Subcutaneous adipose tissue (tissue), 4 donors: ENCODE measurements around the gene INTS11. TPM values are rescaled to one million over a fixed set of nuclear protein-coding genes. Genes with fewer than 3 reads are reported as not detected.

Experiments
- total RNA-seq, 4 donors: library from RNA; depleted of rRNA; stranded (reverse); fragments of >200 nt; gene quantifications; one replicate each; pipeline ENCODE4 v1.1.0, GENCODE V29; 2016
- TF ChIP-seq, protein P1 (sequence below): fragments of 450-650 bp; IDR thresholded peaks from one replicate; pipeline ENCODE4 v1.5.1; 2016; ENCODE audit warnings: low read depth, mild to moderate bottlenecking, control low read depth, antibody characterized with exemption, moderate library complexity

The INTS11 gene
- total RNA-seq, 4 donors from 2014 or later, result 50.5 to 122 (median 60.6) TPM

DNA sequence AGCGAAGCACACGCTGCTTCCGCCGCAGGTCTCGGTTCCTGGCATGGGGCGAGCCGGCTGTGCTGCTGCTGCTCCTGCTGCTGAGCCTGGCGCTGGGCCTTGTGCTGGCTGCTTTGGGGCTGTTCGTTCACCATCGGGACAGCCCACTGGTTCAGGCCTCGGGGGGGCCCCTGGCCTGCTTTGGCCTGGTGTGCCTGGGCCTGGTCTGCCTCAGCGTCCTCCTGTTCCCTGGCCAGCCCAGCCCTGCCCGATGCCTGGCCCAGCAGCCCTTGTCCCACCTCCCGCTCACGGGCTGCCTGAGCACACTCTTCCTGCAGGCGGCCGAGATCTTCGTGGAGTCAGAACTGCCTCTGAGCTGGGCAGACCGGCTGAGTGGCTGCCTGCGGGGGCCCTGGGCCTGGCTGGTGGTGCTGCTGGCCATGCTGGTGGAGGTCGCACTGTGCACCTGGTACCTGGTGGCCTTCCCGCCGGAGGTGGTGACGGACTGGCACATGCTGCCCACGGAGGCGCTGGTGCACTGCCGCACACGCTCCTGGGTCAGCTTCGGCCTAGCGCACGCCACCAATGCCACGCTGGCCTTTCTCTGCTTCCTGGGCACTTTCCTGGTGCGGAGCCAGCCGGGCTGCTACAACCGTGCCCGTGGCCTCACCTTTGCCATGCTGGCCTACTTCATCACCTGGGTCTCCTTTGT lies 9.2 kb upstream of the INTS11 start:
- TF ChIP-seq, protein P1, sequence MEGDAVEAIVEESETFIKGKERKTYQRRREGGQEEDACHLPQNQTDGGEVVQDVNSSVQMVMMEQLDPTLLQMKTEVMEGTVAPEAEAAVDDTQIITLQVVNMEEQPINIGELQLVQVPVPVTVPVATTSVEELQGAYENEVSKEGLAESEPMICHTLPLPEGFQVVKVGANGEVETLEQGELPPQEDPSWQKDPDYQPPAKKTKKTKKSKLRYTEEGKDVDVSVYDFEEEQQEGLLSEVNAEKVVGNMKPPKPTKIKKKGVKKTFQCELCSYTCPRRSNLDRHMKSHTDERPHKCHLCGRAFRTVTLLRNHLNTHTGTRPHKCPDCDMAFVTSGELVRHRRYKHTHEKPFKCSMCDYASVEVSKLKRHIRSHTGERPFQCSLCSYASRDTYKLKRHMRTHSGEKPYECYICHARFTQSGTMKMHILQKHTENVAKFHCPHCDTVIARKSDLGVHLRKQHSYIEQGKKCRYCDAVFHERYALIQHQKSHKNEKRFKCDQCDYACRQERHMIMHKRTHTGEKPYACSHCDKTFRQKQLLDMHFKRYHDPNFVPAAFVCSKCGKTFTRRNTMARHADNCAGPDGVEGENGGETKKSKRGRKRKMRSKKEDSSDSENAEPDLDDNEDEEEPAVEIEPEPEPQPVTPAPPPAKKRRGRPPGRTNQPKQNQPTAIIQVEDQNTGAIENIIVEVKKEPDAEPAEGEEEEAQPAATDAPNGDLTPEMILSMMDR, result no peak

DNA sequence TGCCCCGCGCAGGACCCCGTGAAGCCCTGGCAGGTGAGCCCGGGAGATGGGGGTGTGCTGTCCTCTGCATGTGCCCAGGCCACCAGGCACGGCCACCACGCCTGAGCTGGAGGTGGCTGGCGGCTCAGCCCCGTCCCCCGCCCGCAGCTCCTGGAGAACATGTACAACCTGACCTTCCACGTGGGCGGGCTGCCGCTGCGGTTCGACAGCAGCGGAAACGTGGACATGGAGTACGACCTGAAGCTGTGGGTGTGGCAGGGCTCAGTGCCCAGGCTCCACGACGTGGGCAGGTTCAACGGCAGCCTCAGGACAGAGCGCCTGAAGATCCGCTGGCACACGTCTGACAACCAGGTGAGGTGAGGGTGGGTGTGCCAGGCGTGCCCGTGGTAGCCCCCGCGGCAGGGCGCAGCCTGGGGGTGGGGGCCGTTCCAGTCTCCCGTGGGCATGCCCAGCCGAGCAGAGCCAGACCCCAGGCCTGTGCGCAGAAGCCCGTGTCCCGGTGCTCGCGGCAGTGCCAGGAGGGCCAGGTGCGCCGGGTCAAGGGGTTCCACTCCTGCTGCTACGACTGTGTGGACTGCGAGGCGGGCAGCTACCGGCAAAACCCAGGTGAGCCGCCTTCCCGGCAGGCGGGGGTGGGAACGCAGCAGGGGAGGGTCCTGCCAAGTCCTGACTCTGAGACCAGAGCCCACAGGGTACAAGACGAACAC lies 8.5 kb upstream of the INTS11 start:
- TF ChIP-seq, protein P1, result no peak

DNA sequence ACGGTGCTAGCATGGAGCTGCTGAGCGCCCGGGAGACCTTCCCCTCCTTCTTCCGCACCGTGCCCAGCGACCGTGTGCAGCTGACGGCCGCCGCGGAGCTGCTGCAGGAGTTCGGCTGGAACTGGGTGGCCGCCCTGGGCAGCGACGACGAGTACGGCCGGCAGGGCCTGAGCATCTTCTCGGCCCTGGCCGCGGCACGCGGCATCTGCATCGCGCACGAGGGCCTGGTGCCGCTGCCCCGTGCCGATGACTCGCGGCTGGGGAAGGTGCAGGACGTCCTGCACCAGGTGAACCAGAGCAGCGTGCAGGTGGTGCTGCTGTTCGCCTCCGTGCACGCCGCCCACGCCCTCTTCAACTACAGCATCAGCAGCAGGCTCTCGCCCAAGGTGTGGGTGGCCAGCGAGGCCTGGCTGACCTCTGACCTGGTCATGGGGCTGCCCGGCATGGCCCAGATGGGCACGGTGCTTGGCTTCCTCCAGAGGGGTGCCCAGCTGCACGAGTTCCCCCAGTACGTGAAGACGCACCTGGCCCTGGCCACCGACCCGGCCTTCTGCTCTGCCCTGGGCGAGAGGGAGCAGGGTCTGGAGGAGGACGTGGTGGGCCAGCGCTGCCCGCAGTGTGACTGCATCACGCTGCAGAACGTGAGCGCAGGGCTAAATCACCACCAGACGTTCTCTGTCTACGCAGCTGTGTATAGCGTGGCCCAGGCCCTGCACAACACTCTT lies 7.7 kb upstream of the INTS11 start:
- TF ChIP-seq, protein P1, result no peak

DNA sequence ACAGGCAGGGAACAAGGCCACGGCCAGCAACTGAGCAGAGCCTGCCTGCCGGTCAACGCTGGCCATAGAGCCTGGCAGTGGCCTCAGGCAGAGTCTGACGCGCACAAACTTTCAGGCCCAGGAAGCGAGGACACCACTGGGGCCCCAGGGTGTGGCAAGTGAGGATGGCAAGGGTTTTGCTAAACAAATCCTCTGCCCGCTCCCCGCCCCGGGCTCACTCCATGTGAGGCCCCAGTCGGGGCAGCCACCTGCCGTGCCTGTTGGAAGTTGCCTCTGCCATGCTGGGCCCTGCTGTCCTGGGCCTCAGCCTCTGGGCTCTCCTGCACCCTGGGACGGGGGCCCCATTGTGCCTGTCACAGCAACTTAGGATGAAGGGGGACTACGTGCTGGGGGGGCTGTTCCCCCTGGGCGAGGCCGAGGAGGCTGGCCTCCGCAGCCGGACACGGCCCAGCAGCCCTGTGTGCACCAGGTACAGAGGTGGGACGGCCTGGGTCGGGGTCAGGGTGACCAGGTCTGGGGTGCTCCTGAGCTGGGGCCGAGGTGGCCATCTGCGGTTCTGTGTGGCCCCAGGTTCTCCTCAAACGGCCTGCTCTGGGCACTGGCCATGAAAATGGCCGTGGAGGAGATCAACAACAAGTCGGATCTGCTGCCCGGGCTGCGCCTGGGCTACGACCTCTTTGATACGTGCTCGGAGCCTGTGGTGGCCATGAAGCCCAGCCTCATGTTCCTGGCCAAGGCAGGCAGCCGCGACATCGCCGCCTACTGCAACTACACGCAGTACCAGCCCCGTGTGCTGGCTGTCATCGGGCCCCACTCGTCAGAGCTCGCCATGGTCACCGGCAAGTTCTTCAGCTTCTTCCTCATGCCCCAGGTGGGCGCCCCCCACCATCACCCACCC lies 6.9 kb upstream of the INTS11 start, which contains the start of gene TAS1R3:
TSS of gene TAS1R3 (plus strand) at position 213 of the 898 bp plus-strand sequence. CDS start at position 279, 66 bp downstream.
- TF ChIP-seq, protein P1, result no peak

DNA sequence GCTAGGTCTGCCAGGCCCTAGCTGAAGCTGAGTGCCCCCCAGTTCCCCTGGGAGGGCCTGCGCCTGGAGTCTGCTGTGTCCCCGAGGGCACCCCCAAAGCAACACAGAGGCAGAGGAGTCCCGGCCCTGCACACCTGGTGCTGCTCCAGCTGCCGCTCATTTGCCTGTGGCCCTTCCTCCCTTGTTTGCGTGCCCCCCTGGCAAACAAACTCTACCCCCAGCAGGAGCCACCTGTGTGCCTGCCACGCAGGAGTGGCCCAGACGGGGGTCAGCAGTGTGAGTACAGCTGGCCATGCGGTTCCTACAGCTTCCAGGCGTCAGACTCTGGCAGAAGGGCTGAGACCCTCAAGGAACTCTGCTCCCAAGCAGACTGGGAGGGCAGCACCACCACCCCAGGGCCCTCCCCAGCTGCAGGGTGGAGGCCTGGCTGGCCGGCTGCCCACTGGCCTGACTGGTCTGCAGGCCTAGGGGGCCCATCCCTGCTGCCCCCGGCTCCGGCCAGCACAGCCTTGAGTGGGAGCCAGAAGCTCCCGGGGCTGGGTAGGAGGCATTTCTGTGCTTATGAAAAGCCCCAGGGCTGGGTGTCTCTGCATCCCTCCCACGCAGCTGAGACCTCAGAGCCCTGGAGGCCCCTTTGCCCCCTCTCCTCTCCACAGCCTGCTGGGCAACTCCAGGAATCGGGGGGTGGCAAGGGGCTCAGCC lies 6.1 kb upstream of the INTS11 start:
- TF ChIP-seq, protein P1, result no peak

DNA sequence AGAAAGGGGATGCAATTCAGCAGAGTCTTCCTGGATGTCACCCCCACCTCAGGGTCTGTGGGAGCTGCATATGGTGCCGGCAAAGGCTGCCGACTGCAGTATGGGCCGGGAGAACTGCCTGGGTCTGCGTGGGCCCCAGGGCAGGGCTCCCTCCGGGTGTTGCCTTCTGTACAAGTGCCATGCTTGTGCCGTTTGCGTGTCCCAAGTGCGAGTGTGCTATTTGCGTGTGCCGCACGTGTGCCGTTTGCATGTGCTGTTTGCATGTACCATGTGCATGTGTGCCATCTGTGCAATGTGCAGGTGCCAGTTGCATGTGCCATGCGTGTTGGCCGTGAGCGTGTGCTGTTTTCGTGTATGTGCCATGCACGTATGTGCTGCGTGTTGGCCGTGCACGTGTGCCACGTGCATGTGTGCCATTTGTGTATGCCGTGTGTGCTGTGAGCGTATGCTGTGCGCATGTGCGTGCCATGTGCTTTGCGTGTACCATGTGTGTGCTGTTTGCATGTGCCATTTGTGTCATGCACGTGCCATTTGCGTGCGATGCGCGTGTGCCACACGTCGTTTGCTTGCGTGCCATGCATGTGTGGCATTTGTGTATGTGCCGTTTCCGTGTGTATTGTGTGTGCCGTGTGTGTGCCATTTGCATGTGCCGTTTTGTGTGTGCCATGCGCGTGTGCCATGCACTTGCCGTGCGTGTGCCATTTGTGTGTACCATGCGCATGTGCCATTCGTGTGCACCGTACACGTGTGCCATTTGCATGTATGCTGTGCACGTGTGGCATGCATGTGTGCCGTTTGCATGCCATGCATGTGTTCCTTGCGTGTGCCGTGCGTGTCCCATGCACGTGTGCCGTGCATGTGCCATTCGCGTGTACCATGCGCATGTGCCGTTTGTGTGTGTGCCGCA lies 5.1 kb upstream of the INTS11 start:
- TF ChIP-seq, protein P1, result no peak
